WTC11 (cell line): ENCODE measurements around the gene GATA6. TPM values are rescaled to one million over a fixed set of nuclear protein-coding genes. Genes with fewer than 3 reads are reported as not detected.
"Not testable (repeated sequence)": the region's sequence is repeated elsewhere in the genome, so short reads cannot be mapped to it uniquely, and the experiment has no call there.

Experiments used
- ATAC-seq: fragments of 200-7000 bp; cut with Tn5 transposase; 2 replicates; pipeline ENCODE4 v1.10.0; 2021; ENCODE audit warnings: mild to moderate bottlenecking, moderate library complexity
- CTCF ChIA-PET: fragments of 300-600 bp; sonication (Branson Sonifier 250); formaldehyde crosslinking; loops from one replicate; lab custom pipeline; 2021; ENCODE audit warnings: antibody characterized with exemption; lab: Charles Lee
- POLR2A ChIA-PET: fragments of 350-600 bp; sonication (Branson Sonifier 250); formaldehyde crosslinking; loops from one replicate; lab custom pipeline; 2021; ENCODE audit warnings: antibody characterized with exemption; lab: Charles Lee
- DNase-seq: peaks from one replicate; pipeline ENCODE4 v3.0.0; 2021; ENCODE audit warnings: low spot score
- H3K27ac Mint-ChIP-seq: 2 replicates; pipeline ENCODE4 v1.8.0; 2021; ENCODE audit warnings: mixed read lengths
- H3K27me3 Mint-ChIP-seq: 2 replicates; pipeline ENCODE4 v1.8.0; 2021; ENCODE audit warnings: low read depth, mild to moderate bottlenecking, moderate library complexity, mixed read lengths
- H3K36me3 Mint-ChIP-seq: 2 replicates; pipeline ENCODE4 v1.8.0; 2021; ENCODE audit warnings: mixed read lengths
- H3K4me1 Mint-ChIP-seq: 2 replicates; pipeline ENCODE4 v1.8.0; 2022; ENCODE audit warnings: mixed read lengths
- H3K4me3 Mint-ChIP-seq: 2 replicates; pipeline ENCODE4 v1.8.0; 2021; ENCODE audit warnings: mild to moderate bottlenecking, moderate library complexity, mixed read lengths
- H3K9me3 Mint-ChIP-seq: 2 replicates; pipeline ENCODE4 v1.8.0; 2021; ENCODE audit warnings: mixed read lengths
- CBFB ChIP-seq: sonication (generic); formaldehyde crosslinking; IDR thresholded peaks from 2 replicates; pipeline ENCODE4 v1.8.1; 2022; ENCODE audit warnings: mild to moderate bottlenecking, low read depth, missing genetic modification reagents
- E2F5 ChIP-seq: sonication (generic); formaldehyde crosslinking; IDR thresholded peaks from 2 replicates; pipeline ENCODE4 v1.8.1; 2022; ENCODE audit warnings: mild to moderate bottlenecking, moderate library complexity, missing genetic modification reagents
- FOXP1 ChIP-seq: sonication (generic); formaldehyde crosslinking; IDR thresholded peaks from 2 replicates; pipeline ENCODE4 v1.8.0; 2022; ENCODE audit warnings: missing genetic modification reagents, mild to moderate bottlenecking, moderate library complexity, borderline replicate concordance
- FOXP4 ChIP-seq: sonication (generic); formaldehyde crosslinking; IDR thresholded peaks from 2 replicates; pipeline ENCODE4 v1.8.0; 2022; ENCODE audit warnings: mild to moderate bottlenecking, missing genetic modification reagents
- GRHL2 ChIP-seq: fragments of 250-450 bp; sonication (Bioruptor Pico); IDR thresholded peaks from 2 replicates; pipeline ENCODE4 v1.8.0; 2022; ENCODE audit warnings: mild to moderate bottlenecking, moderate library complexity; ENCODE audit not compliant: insufficient replicate concordance, severe bottlenecking
- IRF1 ChIP-seq: sonication (generic); formaldehyde crosslinking; IDR thresholded peaks from 2 replicates; pipeline ENCODE4 v1.8.0; 2023; ENCODE audit warnings: missing genetic modification reagents
- JAZF1 ChIP-seq: fragments of 250-450 bp; sonication (Bioruptor Pico); IDR thresholded peaks from 2 replicates; pipeline ENCODE4 v1.9.0; 2021; ENCODE audit warnings: moderate library complexity, mild to moderate bottlenecking, inconsistent platforms
- JUN ChIP-seq: sonication (generic); formaldehyde crosslinking; IDR thresholded peaks from 2 replicates; pipeline ENCODE4 v1.8.0; 2023; ENCODE audit warnings: mild to moderate bottlenecking, missing genetic modification reagents
- MAX ChIP-seq: sonication (generic); formaldehyde crosslinking; IDR thresholded peaks from 2 replicates; pipeline ENCODE4 v1.8.0; 2022; ENCODE audit warnings: mild to moderate bottlenecking, missing genetic modification reagents
- RORB ChIP-seq: fragments of 250-450 bp; sonication (Bioruptor Pico); IDR thresholded peaks from 2 replicates; pipeline ENCODE4 v1.9.0; 2021; ENCODE audit warnings: mild to moderate bottlenecking
- SMAD3 ChIP-seq: sonication (generic); formaldehyde crosslinking; IDR thresholded peaks from 2 replicates; pipeline ENCODE4 v1.8.0; 2022; ENCODE audit warnings: missing genetic modification reagents, mild to moderate bottlenecking, borderline replicate concordance
- SMAD4 ChIP-seq: sonication (generic); formaldehyde crosslinking; IDR thresholded peaks from 2 replicates; pipeline ENCODE4 v1.8.0; 2022; ENCODE audit warnings: mild to moderate bottlenecking, missing genetic modification reagents
- SP1 ChIP-seq: sonication (generic); formaldehyde crosslinking; conservative IDR thresholded peaks from 2 replicates; pipeline ENCODE4 v1.8.1; 2022; ENCODE audit warnings: missing genetic modification reagents
- TP53 ChIP-seq: sonication (generic); formaldehyde crosslinking; IDR thresholded peaks from 2 replicates; pipeline ENCODE4 v1.8.1; 2023; ENCODE audit warnings: mild to moderate bottlenecking, missing genetic modification reagents
- ZNF121 ChIP-seq: sonication (generic); formaldehyde crosslinking; IDR thresholded peaks from 2 replicates; pipeline ENCODE4 v1.8.0; 2023; ENCODE audit warnings: missing genetic modification reagents
- ZNF138 ChIP-seq: sonication (generic); formaldehyde crosslinking; conservative IDR thresholded peaks from 2 replicates; pipeline ENCODE4 v1.8.1; 2022; ENCODE audit warnings: mild to moderate bottlenecking, moderate library complexity, missing genetic modification reagents
- ZNF416 ChIP-seq: fragments of 250-450 bp; sonication (Bioruptor Pico); IDR thresholded peaks from 2 replicates; pipeline ENCODE4 v1.9.0; 2021; ENCODE audit warnings: mild to moderate bottlenecking, inconsistent platforms
- ZNF423 ChIP-seq: fragments of 250-450 bp; sonication (Bioruptor Pico); IDR thresholded peaks from 2 replicates; pipeline ENCODE4 v2.1.2; 2022; ENCODE audit warnings: mild to moderate bottlenecking, moderate library complexity
- total RNA-seq: library from RNA; stranded (reverse); gene quantifications from 3 replicates; pipeline ENCODE4 v1.2.3, GENCODE V29; 2021
- TF ChIP-seq, protein P1 (sequence below): fragments of 250-450 bp; sonication (Bioruptor Pico); conservative IDR thresholded peaks from 2 replicates; pipeline ENCODE4 v1.9.0; 2021; ENCODE audit warnings: mild to moderate bottlenecking
- TF ChIP-seq, protein P2 (sequence below): sonication (generic); formaldehyde crosslinking; IDR thresholded peaks from 2 replicates; pipeline ENCODE4 v1.8.0; 2022; ENCODE audit warnings: missing genetic modification reagents

The GATA6 gene
- total RNA-seq, 1 experiment from 2014 or later: 0.15 TPM

GRCh38 chr18:22194151-22194598 is 24.8 kb downstream of the GATA6 start (continued):
- TF ChIP-seq IRF1 (CRISPR knock-in tag) (no peak), JUN (CRISPR knock-in tag) (no peak), ZNF423 (CRISPR knock-in tag) (no peak), CBFB (CRISPR knock-in tag) (no peak)
- TF ChIP-seq, protein P1, sequence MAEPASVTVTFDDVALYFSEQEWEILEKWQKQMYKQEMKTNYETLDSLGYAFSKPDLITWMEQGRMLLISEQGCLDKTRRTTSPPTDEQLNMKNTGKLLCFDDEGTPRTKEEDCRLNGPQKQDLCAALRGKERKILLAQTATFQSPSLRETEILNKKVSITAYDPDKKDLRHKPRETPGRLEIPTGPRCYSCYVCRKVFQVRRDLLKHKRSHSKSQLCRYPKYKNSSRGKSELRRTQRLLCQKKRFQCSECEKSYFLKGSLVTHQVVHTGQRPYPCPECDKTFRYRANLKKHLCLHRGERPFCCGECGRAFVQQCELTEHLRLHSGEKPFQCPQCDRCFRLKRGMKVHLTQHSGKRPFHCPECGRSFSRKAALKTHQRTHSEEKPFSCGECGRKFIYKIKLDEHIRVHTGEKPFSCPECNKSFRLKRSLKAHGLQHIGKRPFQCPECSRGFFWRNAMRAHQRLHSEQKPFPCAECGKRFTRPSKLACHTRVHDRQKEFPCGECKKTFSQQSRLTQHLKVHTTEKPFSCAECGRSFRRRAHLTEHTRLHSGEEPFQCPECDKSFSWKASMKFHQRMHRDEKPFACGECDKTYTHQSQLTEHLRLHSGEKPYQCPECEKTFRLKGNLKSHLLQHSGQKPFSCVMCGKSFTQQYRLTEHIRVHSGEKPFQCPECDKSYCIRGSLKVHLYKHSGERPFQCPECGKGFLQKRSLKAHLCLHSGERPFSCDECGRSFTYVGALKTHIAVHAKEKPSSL (CRISPR knock-in tag): no peak

GRCh38 chr18:22195052-22195451 is 25.7 kb downstream of the GATA6 start:
- no peaks in the 10 kb centered on the region for H3K36me3 Mint-ChIP-seq
- POLR2A ChIA-PET: no interaction called here

GRCh38 chr18:22196943-22197342 is 27.6 kb downstream of the GATA6 start:
- peaks cover 28% of the 10 kb centered on the region for H3K4me1 Mint-ChIP-seq
- H3K9me3 Mint-ChIP-seq, H3K27ac Mint-ChIP-seq, H3K27me3 Mint-ChIP-seq, H3K4me3 Mint-ChIP-seq, DNase-seq, H3K36me3 Mint-ChIP-seq, ATAC-seq, POLR2A ChIA-PET: not testable (repeated sequence)
- CTCF ChIA-PET: interaction anchor here (0.8 to 2.2 kb wide), 5 partner anchors 11 to 366 kb away, joined by 3 to 10 read pairs (median 4); no protein-coding TSS in a partner anchor

More at GRCh38 chr18:22195052-22195451, 25.7 kb downstream of the GATA6 start:
- ATAC-seq (no peak), DNase-seq (no peak)
- Mint-ChIP-seq H3K4me1 (peaks cover 28% of the 10 kb centered on the region), H3K27me3 (peaks cover 5% of the 10 kb centered on the region), H3K9me3 (no peaks in the 10 kb centered on the region), H3K27ac (no peak overlapping the region), H3K4me3 (no peak overlapping the region)
- TF ChIP-seq SMAD4 (CRISPR knock-in tag) (no peak), ZNF138 (CRISPR knock-in tag) (no peak)
- CTCF ChIA-PET: no interaction called here

- H3K4me1 Mint-ChIP-seq: peaks cover 28% of the 10 kb centered on the region
- TF ChIP-seq E2F5 (CRISPR knock-in tag) (no peak), MAX (no peak), SMAD3 (no peak), FOXP4 (no peak), FOXP1 (no peak), RORB (CRISPR knock-in tag) (no peak), ZNF121 (CRISPR knock-in tag) (no peak), GRHL2 (CRISPR knock-in tag) (no peak), ZNF416 (no peak), JAZF1 (CRISPR knock-in tag) (no peak), SP1 (CRISPR knock-in tag) (no peak), TP53 (CRISPR knock-in tag) (no peak)
- TF ChIP-seq, protein P2, sequence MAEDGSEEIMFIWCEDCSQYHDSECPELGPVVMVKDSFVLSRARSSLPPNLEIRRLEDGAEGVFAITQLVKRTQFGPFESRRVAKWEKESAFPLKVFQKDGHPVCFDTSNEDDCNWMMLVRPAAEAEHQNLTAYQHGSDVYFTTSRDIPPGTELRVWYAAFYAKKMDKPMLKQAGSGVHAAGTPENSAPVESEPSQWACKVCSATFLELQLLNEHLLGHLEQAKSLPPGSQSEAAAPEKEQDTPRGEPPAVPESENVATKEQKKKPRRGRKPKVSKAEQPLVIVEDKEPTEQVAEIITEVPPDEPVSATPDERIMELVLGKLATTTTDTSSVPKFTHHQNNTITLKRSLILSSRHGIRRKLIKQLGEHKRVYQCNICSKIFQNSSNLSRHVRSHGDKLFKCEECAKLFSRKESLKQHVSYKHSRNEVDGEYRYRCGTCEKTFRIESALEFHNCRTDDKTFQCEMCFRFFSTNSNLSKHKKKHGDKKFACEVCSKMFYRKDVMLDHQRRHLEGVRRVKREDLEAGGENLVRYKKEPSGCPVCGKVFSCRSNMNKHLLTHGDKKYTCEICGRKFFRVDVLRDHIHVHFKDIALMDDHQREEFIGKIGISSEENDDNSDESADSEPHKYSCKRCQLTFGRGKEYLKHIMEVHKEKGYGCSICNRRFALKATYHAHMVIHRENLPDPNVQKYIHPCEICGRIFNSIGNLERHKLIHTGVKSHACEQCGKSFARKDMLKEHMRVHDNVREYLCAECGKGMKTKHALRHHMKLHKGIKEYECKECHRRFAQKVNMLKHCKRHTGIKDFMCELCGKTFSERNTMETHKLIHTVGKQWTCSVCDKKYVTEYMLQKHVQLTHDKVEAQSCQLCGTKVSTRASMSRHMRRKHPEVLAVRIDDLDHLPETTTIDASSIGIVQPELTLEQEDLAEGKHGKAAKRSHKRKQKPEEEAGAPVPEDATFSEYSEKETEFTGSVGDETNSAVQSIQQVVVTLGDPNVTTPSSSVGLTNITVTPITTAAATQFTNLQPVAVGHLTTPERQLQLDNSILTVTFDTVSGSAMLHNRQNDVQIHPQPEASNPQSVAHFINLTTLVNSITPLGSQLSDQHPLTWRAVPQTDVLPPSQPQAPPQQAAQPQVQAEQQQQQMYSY (CRISPR knock-in tag): no peak
These were observed 28.3 kb downstream of the GATA6 start for GRCh38 chr18:22197668-22198067.

More at GRCh38 chr18:22197668-22198067, 28.3 kb downstream of the GATA6 start:
- peaks cover 5% of the 10 kb centered on the region for H3K27me3 Mint-ChIP-seq
- no peaks in the 10 kb centered on the region for H3K36me3 Mint-ChIP-seq
- POLR2A ChIA-PET: no interaction called here
- CTCF ChIA-PET: interaction anchor here (0.8 to 2.2 kb wide), 5 partner anchors 12 to 365 kb away, joined by 3 to 10 read pairs (median 4); no protein-coding TSS in a partner anchor
- no peak overlapping the region for H3K4me3 Mint-ChIP-seq
- no peaks in the 10 kb centered on the region for H3K9me3 Mint-ChIP-seq
- ATAC-seq (no peak), DNase-seq (no peak)
- H3K27ac Mint-ChIP-seq: peak overlapping the region; percentile 53; the same call in 1 of the 2 replicates
